Lung (tissue), 12 donors: Measurements from ENCODE around the gene KCNQ5. TPM values are rescaled to one million over a fixed set of nuclear protein-coding genes. Genes with fewer than 3 reads are reported as not detected.

ENCODE experiments used
- ATAC-seq: fragments of 200-7000 bp; cut with Tn5 transposase; one replicate; pipeline ENCODE4 v1.9.1; 2020; ENCODE audit warnings: moderate number of reproducible peaks; ENCODE audit not compliant: insufficient read depth, low FRiP score
- DNase-seq, 3 donors: peaks; one replicate each; pipeline ENCODE4 v3.0.0-alpha.2; 2013 to 2017
- H3K27ac ChIP-seq, 2 donors: one replicate each; pipeline ENCODE4 v1.5.1; 2013; ENCODE audit warnings: mild to moderate bottlenecking in 2 of 2, moderate library complexity in 2 of 2, control low read depth in 1 of 2, inconsistent platforms in 1 of 2, low read depth in 1 of 2, low read length in 1 of 2
- H3K27me3 ChIP-seq, 3 donors: one replicate each; pipeline ENCODE4 v1.5.1; 2013; ENCODE audit warnings: low read length in 2 of 3; ENCODE audit not compliant: control insufficient read depth in 3 of 3, insufficient read depth in 3 of 3
- H3K36me3 ChIP-seq, 4 donors: one replicate each; pipeline ENCODE4 v1.5.1; 2013; ENCODE audit warnings: low read length in 4 of 4, mild to moderate bottlenecking in 1 of 4, moderate library complexity in 1 of 4; ENCODE audit not compliant: control insufficient read depth in 4 of 4, insufficient read depth in 4 of 4
- H3K4me1 ChIP-seq, 5 donors: one replicate each; pipeline ENCODE4 v1.5.1; 2013; ENCODE audit warnings: low read length in 5 of 5, mild to moderate bottlenecking in 2 of 5, moderate library complexity in 1 of 5; ENCODE audit not compliant: control insufficient read depth in 5 of 5, insufficient read depth in 5 of 5
- H3K4me3 ChIP-seq: one replicate; pipeline ENCODE4 v1.5.1; 2013; ENCODE audit warnings: mild to moderate bottlenecking, control low read depth, moderate library complexity
- H3K9ac ChIP-seq, 2 donors: one replicate each; pipeline ENCODE4 v1.5.1; 2013; ENCODE audit warnings: low read length in 2 of 2, control low read depth in 1 of 2; ENCODE audit not compliant: insufficient read depth in 1 of 2
- H3K9me3 ChIP-seq, 4 donors: one replicate each; pipeline ENCODE4 v1.5.1; 2013; ENCODE audit warnings: low read length in 3 of 4, mild to moderate bottlenecking in 1 of 4, moderate library complexity in 1 of 4; ENCODE audit not compliant: control insufficient read depth in 4 of 4, insufficient read depth in 3 of 4
- WGBS, 2 donors: extraction: QIAGEN DNeasy Blood & Tissue Kit; methylation state at CpG; one replicate each; pipeline ENCODE4 v1.1.7; 2013; 5-methylcytosine and 5-hydroxymethylcytosine counted together
- polyA plus RNA-seq, 2 donors: library from polyadenylated mRNA; stranded (reverse); fragments of 200-250 nt; gene quantifications; one replicate each; pipeline ENCODE4 v1.2.1, GENCODE V29; 2013
- total RNA-seq, 2 donors: library from RNA; depleted of rRNA in 1 of 2; stranded (reverse); fragments of >200 nt in 1 of 2; gene quantifications; one replicate each; pipeline ENCODE4 v1.2.1, GENCODE V29; 2014 to 2021
- TF ChIP-seq, protein P1 (sequence below): IDR thresholded peaks from 2 replicates; pipeline ENCODE4 v1.5.1; 2012; ENCODE audit warnings: mild to moderate bottlenecking; ENCODE audit errors: control extremely low read depth, extremely low read depth
- donor health status: control.
- donor health status: control.
- donor health status: Bipolar disorder and iron deficiency.
- donor health status: healthy.
- donor health status: DM: yes; HTN: yes; CAD: no.

The KCNQ5 gene
- total and polyA plus RNA-seq, 4 donors = 0.12 to 5.7 (median 0.46) TPM

DNA sequence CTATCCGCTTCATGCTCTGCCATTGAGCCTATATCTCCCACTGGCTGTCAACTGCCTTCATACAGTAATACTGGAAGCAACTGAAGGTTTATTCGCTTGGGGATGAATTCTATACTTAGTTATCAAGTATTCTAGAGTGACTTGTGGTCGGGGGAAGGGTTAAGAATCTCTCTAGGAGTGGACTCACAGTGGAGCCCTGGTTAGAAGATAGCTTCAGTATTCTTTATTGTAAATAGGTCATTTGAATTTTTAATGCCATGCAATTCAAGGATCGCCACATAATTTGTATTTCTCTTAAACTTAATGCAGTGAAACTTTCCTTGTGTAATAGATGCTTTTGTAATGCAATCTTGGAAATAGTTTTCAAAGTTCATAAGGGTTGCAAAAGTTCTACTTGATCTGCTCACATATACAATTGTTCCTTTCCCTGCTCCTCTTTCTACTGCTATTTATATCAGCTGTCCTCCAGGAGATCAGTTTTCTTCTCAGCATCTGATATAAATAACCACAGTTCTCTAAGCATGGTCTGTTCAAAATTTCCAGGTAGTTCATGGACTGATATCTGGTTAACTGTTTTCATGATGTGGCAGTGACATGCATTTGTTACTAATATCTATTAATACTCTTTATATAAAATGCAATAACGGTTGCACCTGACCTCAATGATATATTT, 120.3 kb downstream of the KCNQ5 start:
- no peaks in the 10 kb centered on the region for H3K27me3 ChIP-seq
- ATAC-seq (no peak), DNase-seq (no peak)
- no peak overlapping the region for H3K27ac ChIP-seq
- TF ChIP-seq, protein P1, sequence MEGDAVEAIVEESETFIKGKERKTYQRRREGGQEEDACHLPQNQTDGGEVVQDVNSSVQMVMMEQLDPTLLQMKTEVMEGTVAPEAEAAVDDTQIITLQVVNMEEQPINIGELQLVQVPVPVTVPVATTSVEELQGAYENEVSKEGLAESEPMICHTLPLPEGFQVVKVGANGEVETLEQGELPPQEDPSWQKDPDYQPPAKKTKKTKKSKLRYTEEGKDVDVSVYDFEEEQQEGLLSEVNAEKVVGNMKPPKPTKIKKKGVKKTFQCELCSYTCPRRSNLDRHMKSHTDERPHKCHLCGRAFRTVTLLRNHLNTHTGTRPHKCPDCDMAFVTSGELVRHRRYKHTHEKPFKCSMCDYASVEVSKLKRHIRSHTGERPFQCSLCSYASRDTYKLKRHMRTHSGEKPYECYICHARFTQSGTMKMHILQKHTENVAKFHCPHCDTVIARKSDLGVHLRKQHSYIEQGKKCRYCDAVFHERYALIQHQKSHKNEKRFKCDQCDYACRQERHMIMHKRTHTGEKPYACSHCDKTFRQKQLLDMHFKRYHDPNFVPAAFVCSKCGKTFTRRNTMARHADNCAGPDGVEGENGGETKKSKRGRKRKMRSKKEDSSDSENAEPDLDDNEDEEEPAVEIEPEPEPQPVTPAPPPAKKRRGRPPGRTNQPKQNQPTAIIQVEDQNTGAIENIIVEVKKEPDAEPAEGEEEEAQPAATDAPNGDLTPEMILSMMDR = no peak
- no peaks in the 10 kb centered on the region for H3K36me3 ChIP-seq
- no peaks in the 10 kb centered on the region for H3K4me1 ChIP-seq
- no peak overlapping the region for H3K9ac ChIP-seq
- no peak overlapping the region for H3K4me3 ChIP-seq
- 81 to 84% methylated on average over 5 of the region's 5 CpGs for WGBS, 2 donors
- H3K9me3 ChIP-seq = no peaks in the 10 kb centered on the region

DNA sequence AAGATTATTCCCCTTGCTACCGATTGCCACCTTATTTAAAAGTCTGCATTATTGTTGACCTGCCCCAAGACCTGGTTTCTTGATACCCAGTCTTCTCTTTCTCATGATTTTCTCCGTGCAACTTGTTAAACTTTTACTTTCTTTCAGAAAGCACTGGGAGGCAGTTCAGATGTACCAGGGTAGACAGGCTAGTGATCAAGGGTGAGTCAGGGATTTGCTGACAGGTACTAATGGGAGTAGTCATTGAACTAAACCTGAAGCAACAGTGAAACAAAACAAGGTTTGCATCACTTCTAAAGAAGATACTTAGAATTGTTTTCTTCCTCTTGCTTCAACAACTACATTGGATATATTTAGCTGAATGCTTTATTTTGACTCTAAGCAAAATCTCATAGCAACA, 124.4 kb downstream of the KCNQ5 start:
- 90% methylated on average over 2 of the region's 2 CpGs for WGBS, 2 donors
- Histone ChIP-seq H3K9me3 (no peaks in the 10 kb centered on the region), H3K9ac (no peak overlapping the region), H3K27me3 (no peaks in the 10 kb centered on the region), H3K36me3 (no peaks in the 10 kb centered on the region), H3K4me1 (no peaks in the 10 kb centered on the region), H3K27ac (no peak overlapping the region), H3K4me3 (no peak overlapping the region)
- TF ChIP-seq, protein P1 = no peak
- ATAC-seq (no peak), DNase-seq (no peak)

DNA sequence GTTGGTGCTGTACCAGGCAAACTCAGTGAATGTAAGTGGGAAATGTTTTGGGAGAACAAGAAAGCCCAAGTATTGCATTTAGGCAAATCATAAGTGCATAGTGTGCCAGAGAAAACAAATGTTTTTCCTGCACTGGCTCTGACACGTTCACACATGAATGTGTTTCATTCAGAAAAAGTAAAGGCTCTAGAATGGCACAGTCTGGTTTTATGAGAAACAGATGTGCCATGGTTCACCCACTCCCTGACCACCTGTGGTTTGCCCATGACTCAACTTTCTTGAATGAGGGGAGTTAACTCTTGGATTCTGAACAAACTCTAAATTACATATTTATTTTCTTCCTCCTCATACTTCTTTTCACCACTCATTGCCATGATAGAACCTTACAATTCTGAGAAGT, 126.9 kb downstream of the KCNQ5 start:
- no peak for ATAC-seq

More for the DNA sequence above, 126.9 kb downstream of the KCNQ5 start:
- Histone ChIP-seq H3K27ac (no peak overlapping the region), H3K4me1 (no peaks in the 10 kb centered on the region), H3K9ac (no peak overlapping the region), H3K36me3 (no peaks in the 10 kb centered on the region), H3K9me3 (no peaks in the 10 kb centered on the region), H3K4me3 (no peak overlapping the region), H3K27me3 (no peaks in the 10 kb centered on the region)
- TF ChIP-seq, protein P1 = no peak
- no peak for DNase-seq
- 23 to 42% methylated on average over 1 of the region's 1 CpG for WGBS, 2 donors
